Measurements from ENCODE around the gene ADAMTS19.
"Not testable (repeated sequence)": the region's sequence is repeated elsewhere in the genome, so short reads cannot be mapped to it uniquely, and the experiment has no call there.

ADAMTS19 gene

GRCh38 chr5:129474544-129474943 is 14.4 kb downstream of the ADAMTS19 start:
- DNase-seq, result no peak

GRCh38 chr5:129476751-129477150 is 16.7 kb downstream of the ADAMTS19 start:
- DNase-seq, result no peak

DNA sequence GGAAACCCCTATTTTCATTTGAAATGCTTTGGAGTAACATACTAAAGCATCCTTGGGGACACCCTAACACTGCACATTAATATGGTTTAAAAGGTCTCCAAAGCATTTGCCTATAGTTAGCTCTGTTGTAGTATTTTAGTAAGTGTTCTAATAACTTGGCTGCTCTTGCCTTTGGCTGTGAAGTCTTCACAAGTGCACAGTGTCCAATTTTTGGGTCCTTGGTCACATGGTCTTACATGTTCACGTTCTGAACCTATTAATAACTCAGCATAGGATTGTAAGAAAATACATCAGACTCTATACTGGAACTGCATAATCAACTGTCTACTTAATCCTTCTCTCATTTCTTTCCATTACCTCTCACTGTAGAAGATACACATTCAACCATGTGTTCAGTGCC is 17.4 kb downstream of the ADAMTS19 start:
- DNase-seq, result no peak

DNA sequence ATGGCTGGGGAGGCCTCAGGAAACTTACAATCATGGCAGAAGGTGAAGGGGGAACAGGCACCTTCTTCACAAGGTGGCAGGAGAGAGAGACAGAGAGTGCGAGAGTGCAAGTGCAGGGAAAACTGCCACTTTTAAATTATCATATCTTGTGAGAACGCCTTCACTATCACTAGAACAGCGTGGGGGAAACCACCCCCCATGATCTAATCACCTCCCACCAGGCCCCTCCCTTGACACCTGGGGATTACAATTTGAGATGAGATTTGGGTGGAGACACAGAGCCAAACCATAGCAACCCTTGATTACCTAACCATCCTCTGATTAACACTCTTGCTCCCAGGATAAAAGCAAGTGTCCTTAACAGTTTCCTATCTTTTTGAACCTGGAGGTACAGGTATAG is 21.1 kb downstream of the ADAMTS19 start:
- DNase-seq, result no peak

- no peak for DNase-seq
These were observed 36.3 kb downstream of the ADAMTS19 start for GRCh38 chr5:129496421-129496820.

- no peak for DNase-seq
These were observed 36.9 kb downstream of the ADAMTS19 start for GRCh38 chr5:129496864-129497595.

DNA sequence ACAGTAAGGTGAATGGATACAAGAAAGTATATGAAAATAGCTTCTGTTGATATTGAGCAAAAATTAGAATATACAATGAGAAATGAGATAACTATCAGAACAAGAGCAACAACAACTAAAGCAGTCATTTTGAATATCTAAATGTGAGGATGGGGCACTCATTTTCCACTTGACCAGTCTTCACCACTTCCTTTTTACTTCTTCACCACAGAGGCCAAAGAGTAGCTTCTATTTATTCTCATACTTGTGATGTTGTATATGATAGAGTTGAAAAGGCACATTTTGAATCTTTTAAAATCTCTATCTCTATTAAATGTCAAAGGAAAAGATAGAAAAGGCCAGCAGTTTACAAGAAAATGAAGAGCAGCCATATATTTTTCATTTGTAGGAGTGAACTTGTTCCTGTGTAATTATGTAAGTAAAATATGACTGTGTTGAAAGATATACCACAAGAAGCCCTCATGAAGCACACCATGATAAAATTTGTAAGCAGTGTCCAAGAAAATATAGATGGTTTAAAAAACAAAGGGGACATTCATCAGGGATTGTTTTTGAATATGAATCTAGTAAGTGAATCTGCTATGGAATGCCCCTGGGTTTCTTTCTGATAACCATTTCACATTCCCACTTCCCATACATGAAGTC is 39.2 kb downstream of the ADAMTS19 start:
- no peak for DNase-seq

DNA sequence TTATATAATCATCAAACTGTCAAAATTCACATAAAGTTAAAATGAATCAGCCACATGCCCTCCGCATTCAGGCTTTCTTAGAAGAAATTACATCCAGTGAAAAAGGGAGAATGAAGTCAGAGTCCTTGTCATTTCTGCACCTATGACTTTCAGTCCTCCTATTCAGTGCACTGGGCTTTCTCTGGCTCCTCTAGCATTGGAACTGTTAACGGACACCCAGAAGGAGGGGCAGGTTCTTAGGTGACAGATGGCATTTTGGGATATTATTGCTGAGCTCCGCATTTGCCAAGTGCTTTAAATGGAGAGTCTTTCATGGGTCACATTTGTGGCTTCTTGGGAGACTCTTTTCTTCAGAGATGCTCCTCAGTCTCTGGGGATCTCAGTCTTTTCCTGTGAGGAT is 40.0 kb downstream of the ADAMTS19 start:
- DNase-seq, result no peak

DNA sequence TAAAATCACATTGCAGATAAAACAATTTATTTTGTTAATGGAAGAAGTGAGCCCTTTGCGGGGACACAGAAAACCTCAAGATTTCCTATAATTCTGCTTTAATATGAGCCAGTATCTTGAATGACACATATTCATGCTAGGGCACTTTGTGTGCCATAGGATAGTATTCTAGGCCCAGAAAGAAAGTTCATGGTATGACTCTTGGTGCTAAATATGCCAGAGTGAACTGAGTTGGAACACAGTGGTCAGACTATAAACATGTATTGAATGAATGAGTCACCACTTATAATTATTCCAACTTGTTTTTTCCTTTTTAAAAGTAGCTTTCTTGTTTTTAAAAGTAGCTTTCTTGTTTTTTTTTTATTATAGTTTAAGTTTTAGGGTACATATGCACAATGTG is 46.0 kb downstream of the ADAMTS19 start:
- DNase-seq, result no peak

DNA sequence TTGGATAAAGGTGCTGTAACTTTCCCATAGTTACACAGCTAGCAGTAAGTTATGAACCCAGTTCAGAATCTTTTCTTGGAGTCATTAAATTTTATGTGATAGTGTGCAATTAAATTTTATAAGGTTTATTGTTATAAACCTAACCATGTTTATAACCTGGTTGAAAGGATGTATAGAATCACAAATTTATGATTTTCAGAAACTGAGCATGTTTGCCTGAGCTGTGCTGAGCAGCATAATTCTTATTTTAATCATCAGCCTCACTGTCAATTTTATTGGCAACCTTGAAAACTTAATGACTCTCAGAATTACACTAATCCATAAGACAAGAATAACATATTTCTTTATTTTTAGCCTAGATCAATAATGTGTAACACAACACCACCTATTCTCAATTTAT is 46.9 kb downstream of the ADAMTS19 start:
- no peak for DNase-seq

- no peak for DNase-seq
These were observed 47.4 kb downstream of the ADAMTS19 start for GRCh38 chr5:129507527-129507926.

- DNase-seq, result no peak
These were observed 48.5 kb downstream of the ADAMTS19 start for GRCh38 chr5:129508606-129509005.

- DNase-seq, result no peak
These were observed 49.4 kb downstream of the ADAMTS19 start for GRCh38 chr5:129509363-129509975.

DNA sequence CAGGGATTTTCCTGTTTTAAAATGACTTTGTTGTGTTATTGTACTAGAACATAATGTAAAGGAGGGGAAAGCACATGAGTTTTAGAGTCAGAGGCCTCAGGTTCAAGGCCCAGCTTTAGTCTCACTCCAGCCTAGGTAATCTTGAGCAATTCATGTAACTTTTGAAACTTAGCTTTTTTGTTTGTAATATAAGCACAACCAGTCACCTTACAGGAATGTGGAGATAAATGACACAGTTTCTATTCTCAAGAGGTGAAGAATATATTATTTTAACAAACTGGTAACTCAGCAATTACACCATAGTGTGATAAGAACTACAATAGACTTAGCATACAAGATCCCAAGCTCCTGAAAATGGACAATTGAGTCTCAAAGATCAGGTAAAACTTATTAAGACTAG is 51.2 kb downstream of the ADAMTS19 start:
- DNase-seq, result no peak

- no peak for DNase-seq
These were observed 81.0 kb downstream of the ADAMTS19 start for GRCh38 chr5:129541051-129541450.

GRCh38 chr5:129541648-129542251 is 81.7 kb downstream of the ADAMTS19 start:
- DNase-seq, result no peak

GRCh38 chr5:129547137-129547536 is 87.0 kb downstream of the ADAMTS19 start:
- DNase-seq, result no peak

- no peak for DNase-seq
These were observed 94.2 kb downstream of the ADAMTS19 start for GRCh38 chr5:129554134-129554904.

DNA sequence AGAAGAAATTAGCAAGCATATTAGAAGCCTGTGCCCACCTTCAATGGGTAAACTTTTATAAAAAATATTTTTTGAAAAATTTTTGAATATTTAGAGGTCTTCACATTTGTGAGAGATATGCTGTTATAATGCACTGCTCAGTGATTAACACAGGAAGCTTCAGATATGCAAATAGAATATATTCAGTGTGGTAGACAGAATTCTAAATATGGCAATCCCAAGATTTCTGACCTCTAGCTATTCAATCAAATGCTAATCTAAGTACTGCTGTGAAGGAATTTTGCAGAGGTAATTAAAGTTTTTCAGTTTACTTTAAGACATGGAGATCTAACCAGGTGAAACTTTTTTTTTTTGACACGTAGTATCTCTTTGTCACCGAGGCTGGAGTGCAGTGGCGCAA is 103.5 kb downstream of the ADAMTS19 start:
- no peak for DNase-seq

GRCh38 chr5:129569295-129569694 is 109.2 kb downstream of the ADAMTS19 start:
- no peak for DNase-seq

DNA sequence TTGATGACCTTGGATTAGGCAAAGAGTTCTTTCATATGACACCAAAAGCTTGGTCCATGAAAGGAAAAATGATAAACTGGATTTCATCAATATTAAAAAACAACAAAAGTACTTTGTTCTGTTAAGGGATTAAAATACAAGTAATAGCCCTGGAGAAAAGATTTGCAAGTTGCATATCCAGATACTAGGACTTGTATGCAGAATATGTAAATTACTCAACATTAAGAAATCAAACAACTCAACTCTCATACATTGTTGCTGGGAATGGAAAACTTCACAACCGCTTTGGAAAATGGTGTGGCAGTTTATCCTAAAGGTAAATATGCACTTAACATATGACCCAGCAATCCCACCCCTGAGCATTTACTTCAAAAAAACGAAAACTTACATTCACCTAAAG is 112.0 kb downstream of the ADAMTS19 start:
- DNase-seq, result no peak

- not testable (repeated sequence) for DNase-seq
These were observed 124.4 kb downstream of the ADAMTS19 start for GRCh38 chr5:129584496-129584895.
